ENCODE results near the gene PERM1. TPM values are rescaled to one million over a fixed set of nuclear protein-coding genes. Genes with fewer than 3 reads are reported as not detected.
A peak's percentile ranks its signal among the peaks of the same experiment; 100 is the strongest.
"Not testable (repeated sequence)": the region's sequence is repeated elsewhere in the genome, so short reads cannot be mapped to it uniquely, and the experiment has no call there.

Gene PERM1
- total RNA-seq, 1 donor from 2014 or later, result 0.99 TPM

GRCh38 chr1:978069-978834 is 3.6 kb downstream of the PERM1 start:
- no peak for DNase-seq

GRCh38 chr1:976791-977190 is 5.1 kb downstream of the PERM1 start:
- DNase-seq, result not testable (repeated sequence)

GRCh38 chr1:975896-976683 is 5.8 kb downstream of the PERM1 start:
- peak; percentile 26 for DNase-seq

- no peak for DNase-seq
Observed at GRCh38 chr1:975365-975764, 6.5 kb downstream of the PERM1 start.

GRCh38 chr1:974687-975328 is 7.1 kb downstream of the PERM1 start:
- no peak for DNase-seq

GRCh38 chr1:974293-974640 is 7.6 kb downstream of the PERM1 start:
- DNase-seq, result no peak

GRCh38 chr1:973459-974292 is 8.2 kb downstream of the PERM1 start:
- DNase-seq, result no peak

GRCh38 chr1:972726-973458 is 9.0 kb downstream of the PERM1 start:
- no peak for DNase-seq

- no peak for DNase-seq
Observed at GRCh38 chr1:971751-972506, 10.0 kb downstream of the PERM1 start.

GRCh38 chr1:970973-971730 is 10.7 kb downstream of the PERM1 start:
- no peak for DNase-seq

GRCh38 chr1:970242-970972 is 11.5 kb downstream of the PERM1 start:
- no peak for DNase-seq

- no peak for DNase-seq
Observed at GRCh38 chr1:969260-969855, 12.5 kb downstream of the PERM1 start.

GRCh38 chr1:967466-968343 is 14.2 kb downstream of the PERM1 start:
- no peak for DNase-seq

- no peak for DNase-seq
Observed at GRCh38 chr1:966704-967300, 15.1 kb downstream of the PERM1 start.

- no peak for DNase-seq
Observed at GRCh38 chr1:966135-966703, 15.7 kb downstream of the PERM1 start, which contains the start of gene PLEKHN1. Gene PLEKHN1, plus strand, starts transcription at chr1:966482. Its CDS starts 50 bp downstream, at chr1:966532.

GRCh38 chr1:965526-966134 is 16.3 kb downstream of the PERM1 start:
- DNase-seq, result no peak
